RWPE2 (cell line): Measurements from ENCODE around the gene PNLIPRP1.
A peak's percentile ranks its signal among the peaks of the same experiment; 100 is the strongest.

Experiments used
- ATAC-seq: fragments of 200-7000 bp; cut with Tn5 transposase; 3 replicates; pipeline ENCODE4 v1.9.1; 2021; ENCODE audit warnings: low read depth
- DNase-seq: peaks from one replicate; pipeline ENCODE4 v3.0.0-alpha.2; 2020; ENCODE audit warnings: low spot score
- H3K27ac ChIP-seq: fragments of 450-650 bp; 2 replicates; pipeline ENCODE4 v1.5.1; 2017; ENCODE audit warnings: mild to moderate bottlenecking; ENCODE audit not compliant: poor library complexity, severe bottlenecking
- H3K27me3 ChIP-seq: fragments of 250-450 bp; sonication (Bioruptor Pico); 2 replicates; pipeline ENCODE4 v1.5.1; 2021; ENCODE audit warnings: mild to moderate bottlenecking, moderate library complexity; ENCODE audit not compliant: insufficient read depth, poor library complexity, severe bottlenecking
- H3K36me3 ChIP-seq: fragments of 250-450 bp; sonication (Bioruptor Pico); 2 replicates; pipeline ENCODE4 v1.5.1; 2020; ENCODE audit warnings: low read depth, mild to moderate bottlenecking, moderate library complexity
- H3K4me1 ChIP-seq: fragments of 250-450 bp; sonication (Bioruptor Pico); 2 replicates; pipeline ENCODE4 v1.5.1; 2021; ENCODE audit warnings: mild to moderate bottlenecking, moderate library complexity; ENCODE audit not compliant: insufficient read depth, poor library complexity, severe bottlenecking
- H3K4me3 ChIP-seq: fragments of 250-450 bp; sonication (Bioruptor Pico); 2 replicates; pipeline ENCODE4 v1.5.1; 2021; ENCODE audit warnings: mild to moderate bottlenecking, moderate library complexity; ENCODE audit not compliant: severe bottlenecking
- H3K9me3 ChIP-seq: fragments of 250-450 bp; sonication (Bioruptor Pico); 2 replicates; pipeline ENCODE4 v1.5.1; 2021; ENCODE audit warnings: mild to moderate bottlenecking, moderate library complexity; ENCODE audit not compliant: severe bottlenecking
- CTCF ChIP-seq: fragments of 450-650 bp; IDR thresholded peaks from one replicate; pipeline ENCODE4 v1.5.1; 2017; ENCODE audit warnings: mild to moderate bottlenecking, moderate library complexity; ENCODE audit not compliant: poor library complexity, severe bottlenecking

PNLIPRP1 gene

GRCh38 chr10:116607336-116607735, 16.6 kb downstream of the PNLIPRP1 start:
- TF ChIP-seq CTCF: no peak

GRCh38 chr10:116608686-116609594, 18.2 kb downstream of the PNLIPRP1 start:
- ATAC-seq: no peak
- Histone ChIP-seq H3K9me3 (no peaks in the 10 kb centered on the region), H3K27ac (no peak overlapping the region), H3K4me3 (peak overlapping the region; percentile 28), H3K4me1 (no peaks in the 10 kb centered on the region), H3K27me3 (no peaks in the 10 kb centered on the region), H3K36me3 (no peaks in the 10 kb centered on the region)
- DNase-seq: no peak
- TF ChIP-seq CTCF: no peak

More at GRCh38 chr10:116607336-116607735, 16.6 kb downstream of the PNLIPRP1 start:
- no peak for DNase-seq
- Histone ChIP-seq H3K4me1 (no peaks in the 10 kb centered on the region), H3K27ac (no peak overlapping the region), H3K27me3 (no peaks in the 10 kb centered on the region), H3K36me3 (no peaks in the 10 kb centered on the region), H3K4me3 (no peak overlapping the region), H3K9me3 (no peaks in the 10 kb centered on the region)
- no peak for ATAC-seq

- H3K4me3 ChIP-seq: no peak overlapping the region
- no peaks in the 10 kb centered on the region for H3K36me3 ChIP-seq
- H3K4me1 ChIP-seq: no peaks in the 10 kb centered on the region
- H3K27ac ChIP-seq: no peak overlapping the region
- no peak for ATAC-seq
- TF ChIP-seq CTCF: no peak
- no peak for DNase-seq
- no peaks in the 10 kb centered on the region for H3K9me3 ChIP-seq
- H3K27me3 ChIP-seq: no peaks in the 10 kb centered on the region
Observed at GRCh38 chr10:116610443-116611152, 19.8 kb downstream of the PNLIPRP1 start.

GRCh38 chr10:116611153-116611545, 20.4 kb downstream of the PNLIPRP1 start:
- H3K27me3 ChIP-seq: no peaks in the 10 kb centered on the region
- ATAC-seq: no peak
- H3K9me3 ChIP-seq: no peaks in the 10 kb centered on the region
- no peak for TF ChIP-seq CTCF
- no peaks in the 10 kb centered on the region for H3K36me3 ChIP-seq
- no peak for DNase-seq
- H3K4me1 ChIP-seq: no peaks in the 10 kb centered on the region
- no peak overlapping the region for H3K4me3 ChIP-seq
- H3K27ac ChIP-seq: no peak overlapping the region
